Measurements from ENCODE around the gene RAB37.

GRCh38 chr17:74773414-74773813 is 36.4 kb downstream of the RAB37 start:
- TF ChIP-seq CTCF (IDR thresholded peaks at IDR 0.05) (no peak), ELF1 (IDR thresholded peaks at IDR 0.05) (no peak), EP300 (IDR thresholded peaks at IDR 0.05; ENCODE audit: borderline replicate concordance in 1 of 2, low read depth in 1 of 2, low read length in 1 of 2) (no peak), NRF1 (IDR thresholded peaks at IDR 0.05; ENCODE audit: low read depth, low read length) (no peak)

All from SK-N-SH (cell line).